CD14-positive monocyte (primary cell): Measurements from ENCODE around the gene CPED1. TPM values are rescaled to one million over a fixed set of nuclear protein-coding genes. Genes with fewer than 3 reads are reported as not detected.

Experiments used
- DNase-seq, 3 donors: peaks; one replicate each; pipeline ENCODE4 v3.0.0-alpha.2; 2011 to 2022
- H2AFZ ChIP-seq: 2 replicates; pipeline ENCODE4 v1.6.0; 2012; ENCODE audit warnings: mild to moderate bottlenecking, low read depth, low read length, inconsistent platforms; ENCODE audit not compliant: insufficient read depth, poor library complexity, severe bottlenecking
- H3K27ac ChIP-seq, 2 donors: 1 replicate in 1 of 2; 2 replicates in 1 of 2; pipeline ENCODE4 v1.5.1; 2012 to 2013; ENCODE audit warnings: low read length in 2 of 2, control low read depth in 1 of 2, inconsistent platforms in 1 of 2, low read depth in 1 of 2, mild to moderate bottlenecking in 1 of 2
- H3K27me3 ChIP-seq, 2 donors: one replicate each; pipeline versions ENCODE4 v1.6.0 to v1.6.1; 2011 to 2013; ENCODE audit warnings: low read length in 2 of 2; ENCODE audit not compliant: control insufficient read depth in 2 of 2, insufficient read depth in 2 of 2
- H3K36me3 ChIP-seq, 2 donors: replicated peaks in 1 of 2; 1 replicate in 1 of 2; 2 replicates in 1 of 2; pipeline versions ENCODE4 v1.5.1 to v1.6.1; 2012 to 2013; ENCODE audit warnings: low read length in 2 of 2, control low read depth in 1 of 2, inconsistent platforms in 1 of 2, mild to moderate bottlenecking in 1 of 2; ENCODE audit not compliant: insufficient read depth in 2 of 2, control insufficient read depth in 1 of 2
- H3K4me1 ChIP-seq, 2 donors: 1 replicate in 1 of 2; 2 replicates in 1 of 2; pipeline versions ENCODE4 v1.5.1 to v1.6.1; 2012 to 2013; ENCODE audit warnings: low read length in 2 of 2, control low read depth in 1 of 2, inconsistent platforms in 1 of 2, mild to moderate bottlenecking in 1 of 2, moderate library complexity in 1 of 2; ENCODE audit not compliant: insufficient read depth in 2 of 2, control insufficient read depth in 1 of 2
- H3K4me2 ChIP-seq: replicated peaks from 2 replicates; pipeline ENCODE3; 2012; ENCODE audit warnings: low read length, moderate library complexity, mild to moderate bottlenecking; ENCODE audit not compliant: poor library complexity, severe bottlenecking; ENCODE audit errors: extremely low read depth
- H3K4me3 ChIP-seq, 3 experiments: fragments of 200-600 bp in 1 of 3; sonication (generic) in 1 of 3; replicated peaks in 1 of 3; 1 replicate in 2 of 3; 2 replicates in 1 of 3; pipeline ENCODE4 v1.5.1; 2011 to 2013; ENCODE audit warnings: low read length in 3 of 3, mild to moderate bottlenecking in 3 of 3, control low read depth in 2 of 3, low read depth in 2 of 3, inconsistent platforms in 1 of 3, moderate library complexity in 1 of 3
- H3K79me2 ChIP-seq: 2 replicates; pipeline ENCODE4 v1.6.0; 2012; ENCODE audit warnings: mild to moderate bottlenecking, control low read depth, inconsistent platforms, low read length, moderate library complexity; ENCODE audit not compliant: insufficient read depth
- H3K9ac ChIP-seq: 2 replicates; pipeline ENCODE4 v1.6.0; 2017; ENCODE audit warnings: low read length, mild to moderate bottlenecking; ENCODE audit not compliant: insufficient read depth, poor library complexity, severe bottlenecking
- H3K9me3 ChIP-seq, 2 donors: replicated peaks in 1 of 2; 1 replicate in 1 of 2; 2 replicates in 1 of 2; pipeline versions ENCODE4 v1.5.1 to v1.6.1; 2012 to 2013; ENCODE audit warnings: low read length in 2 of 2, control low read depth in 1 of 2; ENCODE audit not compliant: control insufficient read depth in 1 of 2, insufficient read depth in 1 of 2
- H4K20me1 ChIP-seq: 2 replicates; pipeline ENCODE4 v1.6.0; 2012; ENCODE audit warnings: mild to moderate bottlenecking, low read length, control low read depth, moderate library complexity; ENCODE audit not compliant: insufficient read depth
- H3K27ac Mint-ChIP-seq, 7 donors: one replicate each; pipeline ENCODE4 v1.8.0; 2020; ENCODE audit warnings: mild to moderate bottlenecking in 7 of 7, mixed read lengths in 7 of 7, moderate library complexity in 6 of 7, inconsistent platforms in 2 of 7
- H3K27me3 Mint-ChIP-seq, 3 donors: one replicate each; pipeline ENCODE4 v1.8.0; 2021 to 2022; ENCODE audit warnings: low read depth in 3 of 3, mild to moderate bottlenecking in 3 of 3, mixed read lengths in 3 of 3, moderate library complexity in 3 of 3, inconsistent platforms in 1 of 3
- H3K36me3 Mint-ChIP-seq, 2 donors: one replicate each; pipeline ENCODE4 v1.8.0; 2020; ENCODE audit warnings: mixed read lengths in 2 of 2, inconsistent platforms in 1 of 2, mild to moderate bottlenecking in 1 of 2
- H3K4me1 Mint-ChIP-seq: one replicate; pipeline ENCODE4 v1.8.0; 2020; ENCODE audit warnings: mild to moderate bottlenecking, mixed read lengths
- H3K4me3 Mint-ChIP-seq, 2 donors: one replicate each; pipeline ENCODE4 v1.8.0; 2020; ENCODE audit warnings: mild to moderate bottlenecking in 2 of 2, mixed read lengths in 2 of 2, moderate library complexity in 1 of 2
- H3K9me3 Mint-ChIP-seq, 7 donors: one replicate each; pipeline ENCODE4 v1.8.0; 2020 to 2022; ENCODE audit warnings: mixed read lengths in 7 of 7, mild to moderate bottlenecking in 6 of 7, moderate library complexity in 6 of 7, inconsistent platforms in 2 of 7
- WGBS: methylation state at CpG from one replicate; pipeline ENCODE4 v1.1.5; 2013; ENCODE audit warnings: missing lambda C conversion rate; ENCODE audit not compliant: insufficient coverage; 5-methylcytosine and 5-hydroxymethylcytosine counted together
- intact Hi-C, 2 donors: fragments of 100-400 bp; cut with micrococcal nuclease; formaldehyde crosslinking; loops; one replicate each; pipeline versions ENCODE4 v1.15.0 to v1.15.1; 2023
- polyA plus RNA-seq, 3 donors: library from polyadenylated mRNA; depleted of rRNA in 1 of 3; unstranded in 2 of 3; stranded (reverse) in 1 of 3; fragments of 300-500 nt in 2 of 3; fragments of >200 nt in 1 of 3; fragmentation: Illumina TruSeq in 2 of 3; gene quantifications; 1 replicate in 2 of 3; 2 replicates in 1 of 3; pipeline ENCODE4 v1.2.3, GENCODE V29; 2012 to 2021
- TF ChIP-seq, protein P1 (sequence below): fragments of 200-600 bp; IDR thresholded peaks from one replicate; pipeline ENCODE4 v1.8.0; 2022; ENCODE audit warnings: antibody characterized with exemption, mild to moderate bottlenecking

Gene CPED1
- polyA plus RNA-seq, 3 donors: 9.8 to 30.0 (median 20.4) TPM

GRCh38 chr7:121005996-121006584, 17.6 kb downstream of the CPED1 start:
- H3K9ac ChIP-seq: no peak overlapping the region
- H3K27ac Mint-ChIP-seq: peak overlapping the region in 1 of 7 donors; percentile 21
- H2AFZ ChIP-seq: no peak overlapping the region
- TF ChIP-seq, protein P1, sequence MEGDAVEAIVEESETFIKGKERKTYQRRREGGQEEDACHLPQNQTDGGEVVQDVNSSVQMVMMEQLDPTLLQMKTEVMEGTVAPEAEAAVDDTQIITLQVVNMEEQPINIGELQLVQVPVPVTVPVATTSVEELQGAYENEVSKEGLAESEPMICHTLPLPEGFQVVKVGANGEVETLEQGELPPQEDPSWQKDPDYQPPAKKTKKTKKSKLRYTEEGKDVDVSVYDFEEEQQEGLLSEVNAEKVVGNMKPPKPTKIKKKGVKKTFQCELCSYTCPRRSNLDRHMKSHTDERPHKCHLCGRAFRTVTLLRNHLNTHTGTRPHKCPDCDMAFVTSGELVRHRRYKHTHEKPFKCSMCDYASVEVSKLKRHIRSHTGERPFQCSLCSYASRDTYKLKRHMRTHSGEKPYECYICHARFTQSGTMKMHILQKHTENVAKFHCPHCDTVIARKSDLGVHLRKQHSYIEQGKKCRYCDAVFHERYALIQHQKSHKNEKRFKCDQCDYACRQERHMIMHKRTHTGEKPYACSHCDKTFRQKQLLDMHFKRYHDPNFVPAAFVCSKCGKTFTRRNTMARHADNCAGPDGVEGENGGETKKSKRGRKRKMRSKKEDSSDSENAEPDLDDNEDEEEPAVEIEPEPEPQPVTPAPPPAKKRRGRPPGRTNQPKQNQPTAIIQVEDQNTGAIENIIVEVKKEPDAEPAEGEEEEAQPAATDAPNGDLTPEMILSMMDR: no peak
- intact Hi-C loops: no loop called here
- H4K20me1 ChIP-seq: no peaks in the 10 kb centered on the region
- H3K4me1 ChIP-seq: peaks cover 15 to 29% of the 10 kb centered on the region in 2 donors
- H3K9me3 Mint-ChIP-seq: peaks cover 0 to 2% (median 0%) of the 10 kb centered on the region in 7 donors
- H3K4me3 Mint-ChIP-seq: no peak overlapping the region
- peaks cover 0 to 2% of the 10 kb centered on the region in 2 donors for H3K27me3 ChIP-seq
- peaks cover 2 to 3% of the 10 kb centered on the region in 2 donors for H3K36me3 Mint-ChIP-seq
- no peaks in the 10 kb centered on the region for H3K79me2 ChIP-seq
- H3K9me3 ChIP-seq: no peaks in the 10 kb centered on the region
- no peak overlapping the region for H3K4me2 ChIP-seq
- H3K27me3 Mint-ChIP-seq: peaks cover 1 to 10% (median 2%) of the 10 kb centered on the region in 3 donors
- peaks cover 25% of the 10 kb centered on the region for H3K4me1 Mint-ChIP-seq
- WGBS: no CpG with 5 or more reads among the region's 4 CpGs
- H3K4me3 ChIP-seq: no peak overlapping the region
- DNase-seq: no peak
- no peaks in the 10 kb centered on the region for H3K36me3 ChIP-seq
- H3K27ac ChIP-seq: no peak overlapping the region

- Histone ChIP-seq H3K27me3 (peaks cover 0 to 2% of the 10 kb centered on the region in 2 donors), H3K79me2 (no peaks in the 10 kb centered on the region), H4K20me1 (no peaks in the 10 kb centered on the region), H3K9ac (no peak overlapping the region), H3K9me3 (no peaks in the 10 kb centered on the region), H3K36me3 (no peaks in the 10 kb centered on the region), H3K27ac (no peak overlapping the region), H3K4me3 (no peak overlapping the region), H2AFZ (peak overlapping the region; percentile 6), H3K4me1 (peaks cover 15 to 23% of the 10 kb centered on the region in 2 donors), H3K4me2 (peak overlapping the region; percentile 9)
- TF ChIP-seq, protein P1: no peak
- 53% methylated on average over 2 of the region's 6 CpGs for WGBS
- no peak for DNase-seq
- H3K36me3 Mint-ChIP-seq: peaks cover 0 to 2% of the 10 kb centered on the region in 2 donors
- intact Hi-C loops: no loop called here
- H3K4me1 Mint-ChIP-seq: peaks cover 22% of the 10 kb centered on the region
- H3K27ac Mint-ChIP-seq: peak overlapping the region in 2 of 7 donors; percentile 27 to 81
- no peak overlapping the region for H3K4me3 Mint-ChIP-seq
- H3K9me3 Mint-ChIP-seq: peaks cover 0 to 2% (median 0%) of the 10 kb centered on the region in 7 donors
- peaks cover 1 to 10% (median 2%) of the 10 kb centered on the region in 3 donors for H3K27me3 Mint-ChIP-seq
These were observed 18.3 kb downstream of the CPED1 start for GRCh38 chr7:121006711-121007315.
